Fibroblast of the aortic adventitia (primary cell): ENCODE measurements around the gene JARID2. TPM values are rescaled to one million over a fixed set of nuclear protein-coding genes. Genes with fewer than 3 reads are reported as not detected.
A peak's percentile ranks its signal among the peaks of the same experiment; 100 is the strongest.
"Not testable (repeated sequence)": the region's sequence is repeated elsewhere in the genome, so short reads cannot be mapped to it uniquely, and the experiment has no call there.

Experiments
- DNase-seq: peaks from one replicate; pipeline ENCODE4 v3.0.0-alpha.2; 2010; ENCODE audit warnings: low read depth
- H3K4me3 ChIP-seq: 2 replicates; pipeline ENCODE4 v1.5.1; 2011; ENCODE audit warnings: low read depth, mild to moderate bottlenecking, control low read depth, low read length, moderate library complexity
- total RNA-seq: library from RNA; depleted of rRNA; stranded (reverse); fragments of >200 nt; gene quantifications from 2 replicates; pipeline ENCODE4 v1.2.3, GENCODE V29; 2012; ENCODE audit warnings: low replicate concordance
- TF ChIP-seq, protein P1 (sequence below): IDR thresholded peaks from 2 replicates; pipeline ENCODE4 v1.5.1; 2011; ENCODE audit warnings: mild to moderate bottlenecking, low read length, control low read depth, inconsistent platforms; ENCODE audit not compliant: insufficient read depth

The JARID2 gene
- total RNA-seq, 1 donor = 8.3 TPM

DNA sequence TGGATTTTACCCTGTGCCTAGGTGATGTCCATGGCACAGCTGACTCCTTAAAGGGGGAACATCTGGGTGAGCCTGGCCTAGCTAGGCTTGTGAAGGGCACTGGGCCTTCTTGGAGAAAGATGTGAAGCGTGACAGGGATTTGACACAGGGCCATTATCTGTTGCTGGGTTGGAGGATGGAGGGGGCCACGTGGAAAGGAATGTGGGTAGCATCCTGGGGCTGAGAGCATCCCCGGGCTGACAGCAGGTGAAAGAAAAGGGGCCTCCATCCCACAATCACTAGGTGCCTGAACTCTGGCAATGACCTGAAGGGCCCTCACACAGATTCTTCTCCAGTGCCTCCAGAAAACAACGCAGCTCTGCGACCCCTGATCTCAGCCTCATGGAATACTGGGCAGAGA, 292.2 kb downstream of the JARID2 start:
- no peak overlapping the region for H3K4me3 ChIP-seq
- TF ChIP-seq, protein P1, sequence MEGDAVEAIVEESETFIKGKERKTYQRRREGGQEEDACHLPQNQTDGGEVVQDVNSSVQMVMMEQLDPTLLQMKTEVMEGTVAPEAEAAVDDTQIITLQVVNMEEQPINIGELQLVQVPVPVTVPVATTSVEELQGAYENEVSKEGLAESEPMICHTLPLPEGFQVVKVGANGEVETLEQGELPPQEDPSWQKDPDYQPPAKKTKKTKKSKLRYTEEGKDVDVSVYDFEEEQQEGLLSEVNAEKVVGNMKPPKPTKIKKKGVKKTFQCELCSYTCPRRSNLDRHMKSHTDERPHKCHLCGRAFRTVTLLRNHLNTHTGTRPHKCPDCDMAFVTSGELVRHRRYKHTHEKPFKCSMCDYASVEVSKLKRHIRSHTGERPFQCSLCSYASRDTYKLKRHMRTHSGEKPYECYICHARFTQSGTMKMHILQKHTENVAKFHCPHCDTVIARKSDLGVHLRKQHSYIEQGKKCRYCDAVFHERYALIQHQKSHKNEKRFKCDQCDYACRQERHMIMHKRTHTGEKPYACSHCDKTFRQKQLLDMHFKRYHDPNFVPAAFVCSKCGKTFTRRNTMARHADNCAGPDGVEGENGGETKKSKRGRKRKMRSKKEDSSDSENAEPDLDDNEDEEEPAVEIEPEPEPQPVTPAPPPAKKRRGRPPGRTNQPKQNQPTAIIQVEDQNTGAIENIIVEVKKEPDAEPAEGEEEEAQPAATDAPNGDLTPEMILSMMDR = no peak
- no peak for DNase-seq

GRCh38 chr6:15538766-15539495, 293.1 kb downstream of the JARID2 start:
- DNase-seq = no peak
- TF ChIP-seq, protein P1 = no peak
- no peak overlapping the region for H3K4me3 ChIP-seq

GRCh38 chr6:15539722-15540270, 293.9 kb downstream of the JARID2 start:
- H3K4me3 ChIP-seq = no peak overlapping the region
- TF ChIP-seq, protein P1 = no peak
- peak; percentile 29 for DNase-seq

DNA sequence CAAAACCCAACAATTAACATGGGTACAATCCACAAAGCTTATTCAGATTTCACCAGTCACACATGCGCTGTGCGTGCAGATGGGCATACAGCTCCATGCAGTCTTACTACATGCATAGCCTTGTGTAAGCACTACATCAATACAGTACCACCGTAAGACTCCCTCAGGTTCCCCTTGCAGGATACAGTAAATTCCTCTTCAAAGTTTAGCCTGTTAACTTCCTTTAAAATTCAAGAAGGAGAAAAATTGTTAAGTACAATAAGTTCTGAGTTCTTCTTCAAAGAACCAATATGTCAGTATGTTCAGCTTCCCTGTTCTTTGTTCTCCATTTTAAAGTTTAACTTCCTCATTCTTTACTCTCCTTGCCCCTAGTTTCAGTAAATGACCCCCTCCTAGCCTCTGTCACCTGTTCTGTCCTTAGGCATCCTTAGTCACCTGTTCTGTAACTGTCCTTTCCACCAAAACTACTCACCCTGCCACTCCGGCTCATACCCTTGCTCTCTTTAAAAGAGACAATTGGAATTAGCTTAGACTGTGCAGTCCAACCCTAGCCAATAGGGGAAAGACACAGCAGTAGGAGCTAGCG, 297.6 kb downstream of the JARID2 start:
- DNase-seq, H3K4me3 ChIP-seq: not testable (repeated sequence)

- TF ChIP-seq, protein P1 = no peak
- DNase-seq = peak; percentile 76
- H3K4me3 ChIP-seq = no peak overlapping the region
These were observed 298.5 kb downstream of the JARID2 start for GRCh38 chr6:15544321-15544900.

GRCh38 chr6:15546591-15546990, 300.7 kb downstream of the JARID2 start:
- TF ChIP-seq, protein P1 = no peak
- DNase-seq = no peak
- no peak overlapping the region for H3K4me3 ChIP-seq

- H3K4me3 ChIP-seq = no peak overlapping the region
- DNase-seq = no peak
- TF ChIP-seq, protein P1 = no peak
These were observed 301.5 kb downstream of the JARID2 start for GRCh38 chr6:15547400-15547799.
